C1 segment of cervical spinal cord (tissue), 14 donors: ENCODE data around the gene SEPTIN2.
"Not testable (repeated sequence)": the region's sequence is repeated elsewhere in the genome, so short reads cannot be mapped to it uniquely, and the experiment has no call there.

Experiments used
- DNase-seq, 14 donors: peaks; one replicate each; lab custom pipeline; 2025; lab: John Stamatoyannopoulos, UW

Gene SEPTIN2

DNA sequence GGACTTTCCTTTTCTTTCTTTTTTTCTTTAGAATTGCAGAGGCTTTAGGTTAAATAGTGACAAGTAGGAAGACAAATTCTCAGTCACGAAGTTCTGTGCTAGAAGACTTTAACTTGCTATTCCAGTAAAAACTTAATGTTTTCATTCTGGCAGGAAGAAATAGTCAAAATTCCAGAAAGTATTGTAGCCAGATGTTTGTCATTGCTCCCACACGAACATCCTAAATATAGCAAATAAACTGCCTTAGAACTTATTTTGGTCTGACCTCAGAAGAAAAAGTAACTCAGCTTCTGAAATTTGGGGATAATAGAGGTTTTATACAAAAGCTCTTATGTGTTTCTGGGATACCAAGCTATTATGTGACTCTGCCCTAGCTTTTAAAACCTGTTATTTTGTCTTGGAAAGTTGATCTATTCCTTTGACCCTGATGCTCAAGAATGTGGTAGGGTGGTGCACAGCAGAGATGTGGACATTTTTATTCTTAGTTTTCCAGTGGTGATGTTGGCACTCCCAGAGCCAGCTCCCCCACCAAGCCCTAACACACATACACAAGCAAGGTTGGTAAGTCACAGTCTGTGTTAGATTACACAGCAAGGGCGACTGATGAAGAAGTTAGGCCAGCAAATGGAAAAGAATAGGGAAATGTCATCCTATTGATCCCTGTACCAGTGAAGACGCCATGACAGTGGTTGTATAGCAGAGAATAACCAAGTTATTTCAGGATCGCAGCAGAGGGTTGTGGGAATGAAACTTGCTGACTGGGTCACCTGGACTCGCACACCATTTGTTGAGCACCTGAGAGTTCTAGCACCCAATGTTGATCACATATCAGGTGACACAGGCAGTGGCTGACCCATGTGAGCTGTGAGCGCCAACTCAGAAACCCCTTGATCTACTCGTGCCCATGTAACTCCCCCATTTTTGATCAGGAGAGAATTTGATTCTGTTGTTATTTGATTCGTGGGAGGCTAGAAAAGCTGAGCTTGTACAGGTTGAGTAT is 64.1 kb downstream of the SEPTIN2 start:
- no peak for DNase-seq

- no peak for DNase-seq
These were observed 66.1 kb downstream of the SEPTIN2 start for GRCh38 chr2:241381872-241382271.

DNA sequence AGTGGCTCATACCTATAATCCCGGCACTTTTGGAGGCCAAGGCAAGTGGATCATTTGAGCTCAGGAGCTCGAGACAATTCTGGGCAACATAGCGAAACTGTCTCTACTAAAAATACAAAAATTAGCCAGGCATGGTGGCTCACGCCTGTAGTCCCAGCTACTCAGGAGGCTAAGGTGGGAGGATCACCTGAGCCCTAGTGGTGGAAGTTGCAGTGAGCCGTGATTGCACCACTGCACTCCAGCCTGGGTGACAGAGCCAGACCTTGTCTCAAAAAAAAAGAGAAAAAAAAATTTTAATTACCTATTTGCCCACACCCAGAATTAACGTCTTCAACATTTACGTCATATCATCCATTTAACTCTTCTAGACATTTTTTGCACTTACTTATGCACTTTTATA is 69.7 kb downstream of the SEPTIN2 start:
- not testable (repeated sequence) for DNase-seq

GRCh38 chr2:241386519-241386918 is 70.8 kb downstream of the SEPTIN2 start:
- no peak for DNase-seq

DNA sequence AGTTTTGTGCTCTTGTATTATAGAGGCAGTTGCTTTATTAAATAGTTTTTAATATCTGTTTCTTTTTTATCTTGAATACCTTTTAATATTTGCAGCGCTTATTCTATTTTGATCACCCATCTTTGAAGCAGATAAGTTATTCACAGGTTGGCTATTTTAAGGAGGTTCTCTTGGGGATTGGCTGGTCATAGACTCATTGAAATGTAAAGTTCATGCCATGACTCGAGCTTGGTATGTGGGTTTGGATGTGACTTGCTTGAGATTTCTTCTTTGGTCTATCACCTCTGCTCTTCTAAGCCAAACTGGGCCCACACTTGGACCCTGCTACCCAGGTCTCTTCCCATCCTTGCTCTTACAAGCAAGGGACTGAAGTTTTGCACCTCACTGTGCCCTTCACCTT is 74.0 kb downstream of the SEPTIN2 start:
- no peak for DNase-seq

DNA sequence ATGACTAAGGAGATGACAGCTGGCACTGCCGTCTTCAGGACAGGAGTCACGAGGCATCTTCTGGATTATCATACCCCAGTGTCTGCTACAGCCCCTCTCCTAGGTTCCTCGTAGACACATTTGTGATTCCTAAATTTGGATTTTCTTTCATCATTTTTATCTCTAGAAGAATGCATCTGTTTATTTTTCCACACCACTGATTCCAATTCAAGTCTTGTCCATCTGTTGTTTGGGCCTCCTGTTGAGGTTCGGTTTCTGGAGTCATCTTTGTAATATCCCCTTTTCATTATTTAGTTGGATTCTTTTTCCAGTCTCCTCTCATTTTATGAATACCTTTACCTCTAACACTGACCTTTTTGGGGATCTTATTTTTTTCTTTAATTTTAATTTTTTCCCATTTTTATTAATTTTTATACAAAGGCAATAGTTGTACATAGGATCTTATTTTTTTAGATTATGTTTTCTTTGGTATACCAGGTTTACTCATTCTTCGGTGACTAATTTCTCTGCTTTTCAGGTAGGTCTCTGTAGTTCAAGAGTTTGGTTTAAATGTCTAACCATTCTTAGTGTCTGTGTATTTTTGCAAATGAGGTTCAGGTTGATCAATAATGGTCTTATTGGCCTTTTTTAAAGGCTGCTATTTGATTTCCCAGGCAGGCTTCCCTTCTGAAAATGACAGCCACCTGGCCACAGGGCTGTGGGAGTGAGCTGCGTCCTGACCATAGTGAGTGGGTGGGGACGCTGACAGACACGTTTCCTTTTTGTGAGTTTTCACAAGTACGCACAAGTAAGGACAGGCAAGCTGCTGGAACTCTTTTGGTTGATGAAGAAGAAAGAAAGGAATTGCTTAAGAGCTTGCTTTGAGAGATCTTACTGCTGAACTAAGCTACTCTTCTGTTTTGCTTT is 74.8 kb downstream of the SEPTIN2 start:
- DNase-seq, result peak in 1 of 14 donors; percentile 84

DNA sequence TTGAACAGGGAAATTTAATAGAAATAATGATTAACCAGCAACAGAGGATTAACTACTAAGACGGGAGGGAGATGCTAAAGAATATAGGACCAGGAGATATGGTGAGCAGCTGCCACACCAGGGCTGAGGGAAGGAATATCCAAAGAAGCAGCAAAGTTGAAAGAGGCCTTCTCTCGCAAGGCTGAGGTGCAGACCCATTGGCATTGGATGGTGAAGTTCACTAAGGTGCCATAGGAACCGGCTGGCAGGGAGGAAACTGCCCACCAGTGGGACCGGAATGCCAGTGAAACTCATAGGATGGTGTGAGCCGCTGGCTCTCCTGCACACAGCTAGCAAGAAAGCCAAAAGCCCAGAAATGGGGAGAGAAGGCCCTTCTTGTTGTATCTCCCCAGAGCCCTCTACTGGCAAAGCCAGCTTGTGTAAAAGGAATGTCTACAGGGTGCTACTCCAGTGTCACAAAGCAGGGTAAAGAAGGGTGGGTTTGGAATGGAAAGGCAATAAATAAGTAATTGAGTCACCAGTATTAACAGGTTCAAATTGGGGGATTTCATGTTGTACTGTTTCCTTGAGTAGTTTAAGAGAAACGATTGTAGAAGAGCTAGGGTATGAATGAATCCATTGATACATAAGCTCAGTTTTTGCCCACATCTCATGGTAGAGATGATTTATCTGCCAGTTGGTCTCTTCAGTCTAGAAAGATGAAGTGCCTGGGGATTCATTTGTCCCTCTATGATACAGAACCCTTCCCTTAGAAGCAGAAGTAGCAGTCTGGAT is 76.4 kb downstream of the SEPTIN2 start:
- DNase-seq, result peak in 2 of 14 donors; percentile 15 to 22

DNA sequence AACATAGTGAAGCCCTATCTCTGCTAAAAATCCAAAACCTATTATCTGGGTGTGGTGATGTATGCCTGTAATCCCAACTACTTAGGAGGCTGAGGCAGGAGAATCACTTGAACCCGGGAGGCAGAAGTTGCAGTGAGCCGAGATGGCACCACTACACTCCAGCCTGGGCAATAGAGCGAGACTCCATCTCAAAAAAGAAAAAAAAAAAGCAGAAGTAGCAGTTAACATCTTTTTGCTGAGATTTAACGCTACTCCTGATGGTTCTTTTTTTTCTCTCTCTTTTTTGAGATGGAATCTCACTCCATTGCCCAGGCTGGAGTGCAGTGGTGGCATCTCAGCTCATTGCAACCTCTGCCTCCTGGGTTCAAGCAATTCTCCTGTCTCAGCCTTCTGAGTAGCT is 77.0 kb downstream of the SEPTIN2 start:
- DNase-seq, result not testable (repeated sequence)

DNA sequence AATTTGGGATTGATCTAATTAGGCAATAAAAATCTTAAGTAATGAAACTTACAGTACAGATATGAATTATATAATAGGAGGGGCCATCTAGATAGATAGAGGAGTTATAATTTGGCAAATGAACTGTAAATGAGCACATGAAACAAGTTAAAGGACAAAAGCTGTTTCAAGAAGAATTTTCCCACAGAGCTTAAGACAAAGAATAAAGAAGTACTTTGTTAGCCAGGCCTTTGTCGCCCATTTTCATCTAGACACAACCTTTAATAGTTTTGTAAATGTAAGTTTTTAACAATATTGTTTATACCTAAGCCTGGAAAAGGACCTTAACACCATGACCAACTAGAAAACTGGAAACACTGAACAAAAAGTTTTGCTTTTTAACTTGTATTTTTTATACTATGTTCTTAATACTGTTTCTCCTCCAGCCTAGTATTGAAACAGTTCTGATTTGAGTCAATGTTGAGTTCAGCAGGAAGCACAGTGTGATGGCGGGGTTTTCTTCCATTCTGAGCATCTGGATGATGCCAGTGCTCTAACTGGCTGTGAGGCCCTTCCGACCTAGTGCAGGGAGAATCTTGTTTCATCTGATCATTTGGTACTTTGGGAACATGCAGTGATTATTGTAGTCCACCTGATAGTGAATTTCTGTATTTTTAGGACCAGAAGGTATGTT is 77.9 kb downstream of the SEPTIN2 start:
- DNase-seq, result no peak

GRCh38 chr2:241396809-241397208 is 81.1 kb downstream of the SEPTIN2 start:
- not testable (repeated sequence) for DNase-seq

- DNase-seq, result peak in 1 of 14 donors; percentile 75
These were observed 84.5 kb downstream of the SEPTIN2 start for GRCh38 chr2:241399941-241400922.
